ENCODE measurements around the gene METTL17. TPM values are rescaled to one million over a fixed set of nuclear protein-coding genes. Genes with fewer than 3 reads are reported as not detected.
A peak's percentile ranks its signal among the peaks of the same experiment; 100 is the strongest.
"Not testable (repeated sequence)": the region's sequence is repeated elsewhere in the genome, so short reads cannot be mapped to it uniquely, and the experiment has no call there.

The METTL17 gene
- total RNA-seq (75.9 TPM), polyA plus RNA-seq (10 to 100 TPM; 37.3 to 52.2 (median 42.8) TPM)

GRCh38 chr14:20989787-20990600, at the start of gene METTL17:
TSS of gene METTL17 (plus strand) at chr14:20989980. CDS start at chr14:20990003, 23 bp downstream.
- no peaks in the 10 kb centered on the region for H3K9me3 ChIP-seq (ENCODE audit: control insufficient read depth in 2 of 2, low read length in 2 of 2)
- Mint-ChIP-seq H3K4me1 (peaks cover 9 to 41% (median 21%) of the 10 kb centered on the region in 4 donors), H3K9me3 (no peaks in the 10 kb centered on the region), H3K27ac (peak within 1 kb of the TSS; percentile 94 to 99 (median 96)), H3K27me3 (peaks cover 4% of the 10 kb centered on the region), H3K36me3 (peaks cover 21% of the 10 kb centered on the region), H3K4me3 (peak within 1 kb of the TSS; percentile 91 to 97 (median 95))
- peaks cover 22% of the 10 kb centered on the region for H3K4me1 ChIP-seq (ENCODE audit: control insufficient read depth, insufficient read depth, low read length, poor library complexity, severe bottlenecking)
- H3K27me3 ChIP-seq (ENCODE audit: control insufficient read depth, insufficient read depth, low read length): no peaks in the 10 kb centered on the region
- peak within 1 kb of the TSS; percentile 90 for H3K4me3 ChIP-seq (ENCODE audit: low read depth, low read length)
- DNase-seq (peak; percentile 75 to 96 (median 85)), ATAC-seq (ENCODE audit: low read depth in 2 of 2) (peak; percentile 92 to 94)
- H3K36me3 ChIP-seq (ENCODE audit: control insufficient read depth, insufficient read depth, low read length): peaks cover 29% of the 10 kb centered on the region
- peak within 1 kb of the TSS; percentile 75 for H3K27ac ChIP-seq (ENCODE audit: insufficient read depth, low read length, poor library complexity, severe bottlenecking)

GRCh38 chr14:20945146-20945545, 44.6 kb upstream of the METTL17 start:
- not testable (repeated sequence) for H3K4me1 ChIP-seq (ENCODE audit: control insufficient read depth, insufficient read depth, low read length, poor library complexity, severe bottlenecking); H3K27ac Mint-ChIP-seq; H3K36me3 Mint-ChIP-seq; H3K9me3 Mint-ChIP-seq; H3K4me3 ChIP-seq (ENCODE audit: low read depth, low read length); H3K4me1 Mint-ChIP-seq; DNase-seq; H3K9me3 ChIP-seq (ENCODE audit: control insufficient read depth in 2 of 2, low read length in 2 of 2); ATAC-seq (ENCODE audit: low read depth in 2 of 2); H3K27ac ChIP-seq (ENCODE audit: insufficient read depth, low read length, poor library complexity, severe bottlenecking); H3K4me3 Mint-ChIP-seq; H3K36me3 ChIP-seq (ENCODE audit: control insufficient read depth, insufficient read depth, low read length)
- peaks cover 24% of the 10 kb centered on the region for H3K27me3 Mint-ChIP-seq
- H3K27me3 ChIP-seq (ENCODE audit: control insufficient read depth, insufficient read depth, low read length): peaks cover 13% of the 10 kb centered on the region

- not testable (repeated sequence) for H3K27ac Mint-ChIP-seq; H3K4me3 Mint-ChIP-seq; H3K36me3 Mint-ChIP-seq; H3K4me1 Mint-ChIP-seq; H3K36me3 ChIP-seq (ENCODE audit: control insufficient read depth, insufficient read depth, low read length); H3K9me3 Mint-ChIP-seq; H3K9me3 ChIP-seq (ENCODE audit: control insufficient read depth in 2 of 2, low read length in 2 of 2); H3K4me3 ChIP-seq (ENCODE audit: low read depth, low read length); DNase-seq; ATAC-seq (ENCODE audit: low read depth in 2 of 2); H3K27ac ChIP-seq (ENCODE audit: insufficient read depth, low read length, poor library complexity, severe bottlenecking); H3K4me1 ChIP-seq (ENCODE audit: control insufficient read depth, insufficient read depth, low read length, poor library complexity, severe bottlenecking)
- peaks cover 11% of the 10 kb centered on the region for H3K27me3 ChIP-seq (ENCODE audit: control insufficient read depth, insufficient read depth, low read length)
- H3K27me3 Mint-ChIP-seq: peaks cover 26% of the 10 kb centered on the region
Measured at GRCh38 chr14:20946707-20947106, 43.1 kb upstream of the METTL17 start.

GRCh38 chr14:20954736-20955537, 34.8 kb upstream of the METTL17 start, which contains the start of gene RNASE2:
TSS of gene RNASE2 (plus strand) at chr14:20955487. CDS start at chr14:20955772, 285 bp downstream.
- Mint-ChIP-seq H3K4me1 (peaks cover 5 to 15% (median 9%) of the 10 kb centered on the region in 4 donors), H3K27me3 (peaks cover 37% of the 10 kb centered on the region), H3K4me3 (peak within 1 kb of the TSS in 1 of 4 donors; percentile 46), H3K27ac (peak within 1 kb of the TSS in 2 of 3 donors; percentile 4 to 11)
- not testable (repeated sequence) for H3K27me3 ChIP-seq (ENCODE audit: control insufficient read depth, insufficient read depth, low read length); ATAC-seq (ENCODE audit: low read depth in 2 of 2); H3K4me1 ChIP-seq (ENCODE audit: control insufficient read depth, insufficient read depth, low read length, poor library complexity, severe bottlenecking); H3K36me3 Mint-ChIP-seq; DNase-seq; H3K9me3 ChIP-seq (ENCODE audit: control insufficient read depth in 2 of 2, low read length in 2 of 2); H3K9me3 Mint-ChIP-seq; H3K36me3 ChIP-seq (ENCODE audit: control insufficient read depth, insufficient read depth, low read length); H3K27ac ChIP-seq (ENCODE audit: insufficient read depth, low read length, poor library complexity, severe bottlenecking)
- H3K4me3 ChIP-seq (ENCODE audit: low read depth, low read length): peak within 1 kb of the TSS; percentile 24

- not testable (repeated sequence) for H3K9me3 Mint-ChIP-seq; H3K27me3 ChIP-seq (ENCODE audit: control insufficient read depth, insufficient read depth, low read length); H3K27ac Mint-ChIP-seq; DNase-seq; H3K4me3 ChIP-seq (ENCODE audit: low read depth, low read length); H3K36me3 Mint-ChIP-seq; H3K4me1 ChIP-seq (ENCODE audit: control insufficient read depth, insufficient read depth, low read length, poor library complexity, severe bottlenecking); H3K9me3 ChIP-seq (ENCODE audit: control insufficient read depth in 2 of 2, low read length in 2 of 2); H3K4me3 Mint-ChIP-seq; H3K27ac ChIP-seq (ENCODE audit: insufficient read depth, low read length, poor library complexity, severe bottlenecking); ATAC-seq (ENCODE audit: low read depth in 2 of 2); H3K36me3 ChIP-seq (ENCODE audit: control insufficient read depth, insufficient read depth, low read length)
- peaks cover 6 to 18% (median 12%) of the 10 kb centered on the region in 4 donors for H3K4me1 Mint-ChIP-seq
- peaks cover 40% of the 10 kb centered on the region for H3K27me3 Mint-ChIP-seq
Measured at GRCh38 chr14:20955538-20955873, 34.3 kb upstream of the METTL17 start.

GRCh38 chr14:20956376-20956976, 33.3 kb upstream of the METTL17 start:
- Mint-ChIP-seq H3K27ac (peak overlapping the region in 1 of 3 donors; percentile 4), H3K4me3 (peak overlapping the region in 1 of 4 donors; percentile 46), H3K27me3 (peaks cover 43% of the 10 kb centered on the region), H3K4me1 (peaks cover 9 to 26% (median 17%) of the 10 kb centered on the region in 4 donors), H3K9me3 (peaks cover 0 to 2% (median 0%) of the 10 kb centered on the region in 7 donors), H3K36me3 (no peaks in the 10 kb centered on the region)
- DNase-seq: peak in 1 of 3 donors; percentile 51
- H3K4me3 ChIP-seq (ENCODE audit: low read depth, low read length): no peak overlapping the region
- H3K27me3 ChIP-seq (ENCODE audit: control insufficient read depth, insufficient read depth, low read length): no peaks in the 10 kb centered on the region
- no peaks in the 10 kb centered on the region for H3K4me1 ChIP-seq (ENCODE audit: control insufficient read depth, insufficient read depth, low read length, poor library complexity, severe bottlenecking)
- H3K27ac ChIP-seq (ENCODE audit: insufficient read depth, low read length, poor library complexity, severe bottlenecking): no peak overlapping the region
- ATAC-seq (ENCODE audit: low read depth in 2 of 2): no peak
- no peaks in the 10 kb centered on the region for H3K36me3 ChIP-seq (ENCODE audit: control insufficient read depth, insufficient read depth, low read length)
- no peaks in the 10 kb centered on the region for H3K9me3 ChIP-seq (ENCODE audit: control insufficient read depth in 2 of 2, low read length in 2 of 2)

GRCh38 chr14:20958946-20959345, 30.8 kb upstream of the METTL17 start:
- not testable (repeated sequence) for DNase-seq; H3K36me3 Mint-ChIP-seq; H3K36me3 ChIP-seq (ENCODE audit: control insufficient read depth, insufficient read depth, low read length); H3K9me3 Mint-ChIP-seq; H3K4me3 ChIP-seq (ENCODE audit: low read depth, low read length); H3K4me3 Mint-ChIP-seq; H3K4me1 ChIP-seq (ENCODE audit: control insufficient read depth, insufficient read depth, low read length, poor library complexity, severe bottlenecking); H3K27me3 ChIP-seq (ENCODE audit: control insufficient read depth, insufficient read depth, low read length); H3K27ac ChIP-seq (ENCODE audit: insufficient read depth, low read length, poor library complexity, severe bottlenecking); H3K9me3 ChIP-seq (ENCODE audit: control insufficient read depth in 2 of 2, low read length in 2 of 2); ATAC-seq (ENCODE audit: low read depth in 2 of 2)
- Mint-ChIP-seq H3K4me1 (peaks cover 10 to 29% (median 21%) of the 10 kb centered on the region in 4 donors), H3K27ac (peak overlapping the region in 1 of 3 donors; percentile 81), H3K27me3 (peaks cover 50% of the 10 kb centered on the region)

Data from CD4-positive, CD25-positive, alpha-beta regulatory T cell (primary cell).